CD4-positive, CD25-positive, alpha-beta regulatory T cell (primary cell): Measurements from ENCODE around the gene CNR2. TPM values are rescaled to one million over a fixed set of nuclear protein-coding genes. Genes with fewer than 3 reads are reported as not detected.
A peak's percentile ranks its signal among the peaks of the same experiment; 100 is the strongest.

Source experiments
- ATAC-seq, 2 donors: fragments of 150-1000 bp; cut with Tn5 transposase; one replicate each; pipeline ENCODE4 v1.10.0; 2021; ENCODE audit warnings: low read depth in 2 of 2, moderate number of reproducible peaks in 2 of 2, moderate library complexity in 1 of 2
- DNase-seq, 3 donors: peaks; one replicate each; pipeline versions ENCODE4 v3.0.0 to v3.0.0-alpha.2; 2012 to 2022; ENCODE audit warnings: mixed read lengths in 1 of 3
- H3K27ac ChIP-seq: one replicate; pipeline ENCODE4 v1.7.0; 2013; ENCODE audit warnings: mild to moderate bottlenecking, low read length; ENCODE audit not compliant: insufficient read depth, poor library complexity, severe bottlenecking
- H3K27me3 ChIP-seq: one replicate; pipeline ENCODE4 v1.7.0; 2013; ENCODE audit warnings: low read length; ENCODE audit not compliant: control insufficient read depth, insufficient read depth
- H3K36me3 ChIP-seq: one replicate; pipeline ENCODE4 v1.7.0; 2013; ENCODE audit warnings: mild to moderate bottlenecking, low read length, moderate library complexity; ENCODE audit not compliant: control insufficient read depth, insufficient read depth
- H3K4me1 ChIP-seq: 2 replicates; pipeline ENCODE4 v1.7.0; 2013; ENCODE audit warnings: mild to moderate bottlenecking, low read length; ENCODE audit not compliant: insufficient read depth, control insufficient read depth, poor library complexity, severe bottlenecking
- H3K4me3 ChIP-seq: one replicate; pipeline ENCODE4 v1.7.0; 2013; ENCODE audit warnings: low read depth, mild to moderate bottlenecking, low read length, moderate library complexity
- H3K9me3 ChIP-seq, 2 experiments: 1 replicate in 1 of 2; 2 replicates in 1 of 2; pipeline ENCODE4 v1.7.0; 2013; ENCODE audit warnings: low read length in 2 of 2, mild to moderate bottlenecking in 1 of 2, moderate library complexity in 1 of 2; ENCODE audit not compliant: control insufficient read depth in 2 of 2
- H3K27ac Mint-ChIP-seq, 3 donors: one replicate each; pipeline ENCODE4 v1.8.0; 2020 to 2022; ENCODE audit warnings: mild to moderate bottlenecking in 3 of 3, mixed read lengths in 3 of 3, moderate library complexity in 2 of 3
- H3K27me3 Mint-ChIP-seq: one replicate; pipeline ENCODE4 v1.8.0; 2022; ENCODE audit warnings: mild to moderate bottlenecking, mixed read lengths
- H3K36me3 Mint-ChIP-seq: one replicate; pipeline ENCODE4 v1.8.0; 2020; ENCODE audit warnings: mixed read lengths
- H3K4me1 Mint-ChIP-seq, 4 donors: one replicate each; pipeline ENCODE4 v1.8.0; 2020 to 2022; ENCODE audit warnings: mixed read lengths in 4 of 4, mild to moderate bottlenecking in 1 of 4
- H3K4me3 Mint-ChIP-seq, 4 donors: one replicate each; pipeline ENCODE4 v1.8.0; 2020 to 2022; ENCODE audit warnings: mild to moderate bottlenecking in 4 of 4, mixed read lengths in 4 of 4, moderate library complexity in 3 of 4
- H3K9me3 Mint-ChIP-seq, 7 donors: one replicate each; pipeline ENCODE4 v1.8.0; 2020 to 2022; ENCODE audit warnings: mixed read lengths in 7 of 7, mild to moderate bottlenecking in 3 of 7, moderate library complexity in 2 of 7
- polyA plus RNA-seq, 4 donors: library from polyadenylated mRNA; unstranded; fragments of 300-500 nt; fragmentation: Illumina TruSeq; gene quantifications; one replicate each; pipeline ENCODE4 v1.2.3, GENCODE V29; 2021
- total RNA-seq: library from RNA; stranded (reverse); gene quantifications from one replicate; pipeline ENCODE4 v1.2.3, GENCODE V29; 2022

CNR2 gene
- total and polyA plus RNA-seq, 5 donors from 2014 or later, result 0.03 to 0.15 (median 0.05) TPM; not detected in 2

DNA sequence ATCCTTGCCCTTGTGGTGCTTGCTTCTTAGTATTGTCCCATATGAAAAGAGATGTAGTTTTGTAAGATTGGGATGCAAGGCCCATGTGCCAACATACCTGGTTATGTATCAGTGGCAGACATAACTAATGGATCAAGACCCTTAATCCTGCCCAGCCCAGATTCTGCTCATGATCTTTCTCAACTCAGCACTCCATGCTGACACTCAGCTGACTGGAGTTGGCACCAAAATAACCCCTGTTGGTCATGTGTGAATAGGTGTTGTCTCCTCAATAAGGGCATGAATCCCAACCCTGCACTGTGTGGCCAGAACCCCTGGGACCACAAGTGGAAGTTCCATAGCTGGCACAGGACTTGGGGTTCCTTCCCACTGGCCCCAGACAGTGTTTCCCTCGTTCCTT is 13.9 kb upstream of the CNR2 start:
- Mint-ChIP-seq H3K27ac (no peak overlapping the region), H3K27me3 (peaks cover 17% of the 10 kb centered on the region), H3K36me3 (no peaks in the 10 kb centered on the region), H3K4me1 (peaks cover 0 to 2% (median 0%) of the 10 kb centered on the region in 4 donors), H3K9me3 (peaks cover 0 to 4% (median 0%) of the 10 kb centered on the region in 7 donors), H3K4me3 (no peak overlapping the region)
- DNase-seq (no peak), ATAC-seq (no peak)
- Histone ChIP-seq H3K9me3 (no peaks in the 10 kb centered on the region), H3K36me3 (no peaks in the 10 kb centered on the region), H3K4me3 (no peak overlapping the region), H3K4me1 (no peaks in the 10 kb centered on the region), H3K27me3 (peaks cover 4% of the 10 kb centered on the region), H3K27ac (no peak overlapping the region)

DNA sequence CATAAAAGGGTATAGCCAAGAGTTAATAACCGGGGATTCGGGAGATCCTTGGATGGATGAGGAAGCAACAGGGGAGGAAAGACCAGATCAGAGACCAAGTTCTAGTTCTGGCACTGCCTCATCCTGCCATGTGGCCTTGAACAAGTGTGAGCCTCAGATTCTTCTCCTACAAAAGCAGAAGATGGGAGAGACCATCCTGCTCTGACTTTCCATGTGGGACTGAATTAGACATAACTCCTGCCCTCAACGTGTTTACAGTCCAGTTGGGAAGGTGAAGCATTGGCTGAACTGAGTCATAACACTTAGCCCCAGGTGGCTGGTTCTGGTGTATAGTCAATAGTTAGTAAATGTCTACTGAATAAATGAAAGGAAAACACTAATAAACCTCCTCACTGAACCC is 12.1 kb upstream of the CNR2 start:
- Mint-ChIP-seq H3K4me3 (no peak overlapping the region), H3K4me1 (peaks cover 0 to 2% (median under 1%) of the 10 kb centered on the region in 4 donors), H3K27me3 (peaks cover 8% of the 10 kb centered on the region), H3K27ac (no peak overlapping the region), H3K9me3 (peaks cover 0 to 4% (median 0%) of the 10 kb centered on the region in 7 donors), H3K36me3 (no peaks in the 10 kb centered on the region)
- ATAC-seq (no peak), DNase-seq (no peak)
- H3K27me3 ChIP-seq, result peaks cover 4% of the 10 kb centered on the region
- no peaks in the 10 kb centered on the region for H3K9me3 ChIP-seq
- no peak overlapping the region for H3K27ac ChIP-seq
- H3K4me1 ChIP-seq, result no peaks in the 10 kb centered on the region
- H3K4me3 ChIP-seq, result no peak overlapping the region
- no peaks in the 10 kb centered on the region for H3K36me3 ChIP-seq

DNA sequence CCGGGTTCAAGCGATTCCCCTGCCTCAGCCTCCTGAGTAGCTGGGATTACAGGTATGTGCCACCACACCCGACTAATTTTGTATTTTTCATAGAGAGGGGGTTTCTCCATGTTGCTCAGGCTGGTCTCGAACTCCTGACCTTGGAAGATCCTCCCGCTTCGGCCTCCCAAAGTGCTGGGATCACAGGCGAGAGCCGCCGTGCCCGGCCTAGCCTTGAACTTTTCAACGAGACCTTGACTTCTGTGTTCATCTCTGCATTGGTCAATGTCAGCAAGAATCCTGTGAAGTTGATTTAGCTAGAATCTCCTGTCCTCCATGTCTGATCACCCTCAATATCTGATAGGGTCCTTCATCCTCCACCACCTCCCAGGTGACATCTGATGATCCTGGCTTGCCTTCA is 11.4 kb upstream of the CNR2 start:
- Mint-ChIP-seq H3K36me3 (no peaks in the 10 kb centered on the region), H3K4me1 (peaks cover 0 to 7% (median 4%) of the 10 kb centered on the region in 4 donors), H3K4me3 (no peak overlapping the region), H3K27me3 (peaks cover 5% of the 10 kb centered on the region), H3K27ac (no peak overlapping the region), H3K9me3 (peaks cover 0 to 4% (median 0%) of the 10 kb centered on the region in 7 donors)
- no peak for DNase-seq
- no peak for ATAC-seq
- Histone ChIP-seq H3K9me3 (no peaks in the 10 kb centered on the region), H3K36me3 (no peaks in the 10 kb centered on the region), H3K4me1 (peaks cover 3% of the 10 kb centered on the region), H3K27me3 (peaks cover 4% of the 10 kb centered on the region), H3K4me3 (no peak overlapping the region), H3K27ac (no peak overlapping the region)

DNA sequence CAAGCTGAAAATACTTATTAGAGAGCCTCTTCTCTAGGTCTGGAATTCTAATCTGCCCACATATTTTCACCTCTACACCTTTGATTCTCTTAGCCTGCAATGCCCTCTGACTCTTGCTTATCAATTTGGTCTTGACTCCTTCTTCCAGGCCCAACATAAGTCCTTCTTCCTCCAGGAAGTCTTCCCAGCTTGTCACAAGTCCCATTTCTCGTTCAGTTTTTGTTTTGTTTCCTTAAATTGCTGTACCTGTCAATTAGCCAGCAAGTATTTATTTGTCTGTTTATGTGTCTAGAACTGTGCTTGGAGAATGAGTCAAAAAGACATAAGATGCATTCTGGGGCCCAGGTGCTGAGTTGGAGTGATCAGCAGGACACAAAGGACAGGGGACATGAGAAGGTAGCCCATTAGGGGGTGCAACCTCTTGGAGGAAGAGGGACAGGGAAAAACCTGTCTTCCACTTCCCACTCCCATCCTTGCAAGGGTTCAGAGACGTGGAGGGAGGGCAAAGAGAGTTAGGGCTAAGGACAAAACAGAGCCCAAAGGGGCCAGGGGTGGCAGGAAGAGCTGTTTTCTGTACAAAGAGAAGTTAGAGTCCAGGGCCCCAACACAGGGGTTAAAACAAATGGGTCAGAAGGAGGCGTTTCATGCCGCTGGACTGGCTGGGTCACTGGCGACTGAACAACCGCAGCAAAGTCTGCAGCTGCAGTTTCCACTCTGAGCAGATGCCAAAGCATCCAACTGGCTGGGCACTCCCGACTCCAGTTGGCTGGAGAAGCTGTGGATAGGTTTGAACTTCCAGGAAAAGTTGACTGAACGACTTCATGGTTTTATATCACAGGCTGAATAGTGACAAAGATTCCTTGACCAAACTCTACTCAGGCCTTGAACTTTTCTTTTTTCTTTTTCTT is 10.7 kb upstream of the CNR2 start:
- peaks cover 2% of the 10 kb centered on the region for H3K27me3 ChIP-seq
- H3K4me1 ChIP-seq, result peaks cover 3% of the 10 kb centered on the region
- H3K27ac ChIP-seq, result no peak overlapping the region
- Mint-ChIP-seq H3K9me3 (peaks cover 0 to 4% (median 0%) of the 10 kb centered on the region in 7 donors), H3K27me3 (peaks cover 5% of the 10 kb centered on the region), H3K4me1 (peaks cover 0 to 7% (median 3%) of the 10 kb centered on the region in 4 donors), H3K27ac (no peak overlapping the region), H3K4me3 (no peak overlapping the region), H3K36me3 (no peaks in the 10 kb centered on the region)
- DNase-seq (no peak), ATAC-seq (no peak)
- no peak overlapping the region for H3K4me3 ChIP-seq
- H3K9me3 ChIP-seq, result no peaks in the 10 kb centered on the region
- H3K36me3 ChIP-seq, result no peaks in the 10 kb centered on the region

DNA sequence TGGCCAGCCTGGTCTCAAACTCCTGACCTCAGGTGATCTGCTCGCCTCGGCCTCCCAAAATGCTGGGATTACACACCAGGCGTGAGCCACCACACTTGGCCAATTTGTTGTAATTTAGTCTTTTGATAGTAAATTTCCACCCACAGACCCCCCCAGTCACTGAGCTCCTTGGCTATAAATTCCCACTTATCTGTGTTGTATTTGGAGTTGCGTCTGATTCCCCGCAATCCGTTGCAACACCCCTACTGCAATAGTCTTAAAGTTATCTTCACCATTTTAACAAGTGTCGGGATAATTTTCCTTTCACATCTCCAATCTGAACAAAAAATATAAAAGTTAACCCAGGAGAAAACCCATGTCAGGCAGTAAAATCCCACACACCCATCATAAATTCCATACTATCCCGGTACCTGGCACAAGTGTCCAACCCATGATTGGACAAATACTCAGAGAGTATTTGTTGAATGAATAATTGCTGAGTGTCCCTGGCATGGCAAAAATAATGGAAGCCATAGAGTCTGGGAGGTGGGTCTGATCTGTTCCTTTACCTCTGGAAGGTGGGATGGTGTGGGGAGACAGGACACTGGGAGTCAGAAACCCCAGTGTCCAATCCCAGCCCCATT is 9.3 kb upstream of the CNR2 start:
- Mint-ChIP-seq H3K27ac (no peak overlapping the region), H3K36me3 (no peaks in the 10 kb centered on the region), H3K4me3 (no peak overlapping the region), H3K27me3 (peaks cover 5% of the 10 kb centered on the region), H3K9me3 (peaks cover 0 to under 1% (median 0%) of the 10 kb centered on the region in 7 donors), H3K4me1 (peaks cover 0 to 7% (median 3%) of the 10 kb centered on the region in 4 donors)
- Histone ChIP-seq H3K4me3 (no peak overlapping the region), H3K27ac (no peak overlapping the region), H3K4me1 (peaks cover 3% of the 10 kb centered on the region), H3K9me3 (no peaks in the 10 kb centered on the region), H3K27me3 (peaks cover under 1% of the 10 kb centered on the region), H3K36me3 (no peaks in the 10 kb centered on the region)
- ATAC-seq (no peak), DNase-seq (no peak)

DNA sequence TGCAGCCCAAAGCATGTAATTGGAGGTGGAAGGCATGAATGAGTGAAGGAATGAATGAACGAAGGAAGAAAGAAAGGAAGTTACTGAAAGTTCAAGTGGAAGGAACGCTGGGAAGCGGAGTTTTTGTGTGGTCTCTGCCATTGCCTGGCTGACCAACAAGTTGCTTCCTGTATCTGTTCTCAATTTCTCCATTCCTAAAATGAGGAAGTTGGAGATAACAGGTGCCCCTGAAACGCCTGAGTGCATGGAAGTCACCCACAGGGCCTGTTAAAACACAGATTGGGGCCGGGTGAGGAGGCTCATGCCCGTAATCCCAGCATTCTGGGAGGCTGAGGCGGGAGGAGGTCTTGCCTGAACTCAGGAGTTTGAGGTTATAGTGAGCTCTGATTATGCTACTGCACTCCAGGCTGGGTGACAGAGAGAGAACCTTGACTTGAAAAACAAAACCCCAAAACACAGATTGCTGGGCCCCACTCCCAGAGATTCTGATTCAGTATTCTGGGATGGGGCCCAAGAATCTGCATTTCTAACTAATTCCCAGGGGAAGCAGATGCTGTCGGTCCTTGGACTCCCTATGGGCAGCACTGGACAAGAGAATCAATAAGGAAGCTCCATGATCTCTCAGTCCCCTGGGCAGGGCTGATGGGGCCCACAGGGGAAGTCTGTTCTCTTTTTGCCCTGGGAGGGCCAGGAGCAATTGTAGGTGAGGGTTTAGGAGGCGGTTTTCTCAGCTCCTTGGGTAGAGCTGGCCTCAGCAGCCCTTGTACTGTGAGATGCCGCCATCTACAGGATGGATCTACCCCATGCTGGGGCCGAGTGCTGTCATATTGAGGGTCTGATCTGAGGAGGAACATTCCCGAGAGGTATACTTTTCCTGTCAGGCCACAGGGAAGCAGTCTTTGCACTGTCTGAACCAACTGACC is 3.3 kb upstream of the CNR2 start:
- ATAC-seq (peak; percentile 70 to 74), DNase-seq (peak; percentile 11 to 65 (median 43))
- Histone ChIP-seq H3K27me3 (no peaks in the 10 kb centered on the region), H3K4me1 (peaks cover 13% of the 10 kb centered on the region), H3K9me3 (no peaks in the 10 kb centered on the region), H3K36me3 (no peaks in the 10 kb centered on the region), H3K27ac (no peak overlapping the region), H3K4me3 (no peak overlapping the region)
- H3K4me1 Mint-ChIP-seq, result peaks cover 0 to 35% (median 13%) of the 10 kb centered on the region in 4 donors
- peaks cover 5% of the 10 kb centered on the region for H3K27me3 Mint-ChIP-seq
- no peak overlapping the region for H3K27ac Mint-ChIP-seq
- no peak overlapping the region for H3K4me3 Mint-ChIP-seq
- no peaks in the 10 kb centered on the region for H3K9me3 Mint-ChIP-seq
- no peaks in the 10 kb centered on the region for H3K36me3 Mint-ChIP-seq

DNA sequence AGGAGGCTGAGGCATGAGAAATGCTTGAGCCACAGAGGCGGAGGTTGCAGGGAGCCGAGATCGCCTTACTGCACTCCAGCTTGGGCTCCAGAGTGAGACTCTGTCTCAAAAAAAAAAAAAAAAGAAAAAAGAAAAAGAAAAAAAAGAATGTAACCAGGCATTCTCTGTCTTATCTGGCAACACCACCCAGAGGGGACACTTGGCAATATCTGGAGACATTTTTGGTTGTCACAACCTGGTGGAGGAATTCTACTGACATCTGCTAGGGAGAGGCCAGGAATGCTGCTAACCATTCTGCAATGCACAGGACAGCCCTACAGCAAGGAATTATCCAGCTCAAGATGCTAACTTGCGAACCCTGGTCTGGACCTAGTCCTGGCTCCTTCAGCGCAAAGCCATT is 2.3 kb upstream of the CNR2 start:
- no peak overlapping the region for H3K27ac ChIP-seq
- peaks cover 19% of the 10 kb centered on the region for H3K4me1 ChIP-seq
- Mint-ChIP-seq H3K27me3 (peaks cover 7% of the 10 kb centered on the region), H3K36me3 (no peaks in the 10 kb centered on the region), H3K27ac (no peak overlapping the region), H3K4me3 (no peak overlapping the region), H3K4me1 (peaks cover 0 to 42% (median 20%) of the 10 kb centered on the region in 4 donors), H3K9me3 (no peaks in the 10 kb centered on the region)
- no peaks in the 10 kb centered on the region for H3K27me3 ChIP-seq
- no peaks in the 10 kb centered on the region for H3K9me3 ChIP-seq
- H3K4me3 ChIP-seq, result no peak overlapping the region
- no peaks in the 10 kb centered on the region for H3K36me3 ChIP-seq
- ATAC-seq (no peak), DNase-seq (no peak)
